B cell (primary cell): ENCODE data around the gene PEX6. TPM values are rescaled to one million over a fixed set of nuclear protein-coding genes. Genes with fewer than 3 reads are reported as not detected.

Source experiments
- ATAC-seq: fragments of 200-7000 bp; cut with Tn5 transposase; one replicate; pipeline ENCODE4 v1.10.0; 2021; ENCODE audit warnings: low read depth, mild to moderate bottlenecking, moderate number of reproducible peaks, moderate library complexity
- CTCF ChIA-PET: fragments of 350-600 bp; sonication (Branson Sonifier 250); formaldehyde crosslinking; loops from one replicate; lab custom pipeline; 2021; ENCODE audit warnings: antibody characterized with exemption, inconsistent platforms; lab: Charles Lee
- POLR2A ChIA-PET: fragments of 350-600 bp; sonication (Branson Sonifier 250); formaldehyde crosslinking; loops from one replicate; lab custom pipeline; 2021; ENCODE audit warnings: antibody characterized with exemption; lab: Charles Lee
- DNase-seq: peaks from one replicate; pipeline ENCODE4 v3.0.0; 2013
- H2AFZ ChIP-seq: 2 replicates; pipeline ENCODE4 v1.6.1; 2012; ENCODE audit warnings: mild to moderate bottlenecking, low read depth, low read length; ENCODE audit not compliant: insufficient read depth, poor library complexity, severe bottlenecking
- H3K27ac ChIP-seq, 2 donors: 1 replicate in 1 of 2; 2 replicates in 1 of 2; pipeline ENCODE4 v1.5.1; 2012 to 2013; ENCODE audit warnings: low read length in 2 of 2, mild to moderate bottlenecking in 2 of 2, moderate library complexity in 1 of 2
- H3K27me3 ChIP-seq, 4 experiments: fragments of 200-600 bp in 1 of 4; sonication (generic) in 1 of 4; replicated peaks in 1 of 4; 1 replicate in 2 of 4; 2 replicates in 2 of 4; pipeline versions ENCODE4 v1.6.1 to v1.7.0; 2013 to 2016; ENCODE audit warnings: low read length in 3 of 4, mild to moderate bottlenecking in 2 of 4, mixed read lengths in 1 of 4, moderate library complexity in 1 of 4; ENCODE audit not compliant: insufficient read depth in 4 of 4, control insufficient read depth in 3 of 4; ENCODE audit errors: control extremely low read depth in 1 of 4
- H3K36me3 ChIP-seq, 2 experiments: replicated peaks in 1 of 2; 1 replicate in 1 of 2; 2 replicates in 1 of 2; pipeline versions ENCODE4 v1.6.1 to v1.7.1; 2013; ENCODE audit warnings: low read length in 1 of 2; ENCODE audit not compliant: insufficient read depth in 2 of 2, control insufficient read depth in 1 of 2; ENCODE audit errors: control extremely low read depth in 1 of 2, extremely low read depth in 1 of 2
- H3K4me1 ChIP-seq, 2 donors: fragments of 200-600 bp in 1 of 2; sonication (generic) in 1 of 2; 1 replicate in 1 of 2; 2 replicates in 1 of 2; pipeline versions ENCODE4 v1.5.1 to v1.6.1; 2013 to 2017; ENCODE audit warnings: low read length in 2 of 2; ENCODE audit not compliant: control insufficient read depth in 2 of 2, insufficient read depth in 2 of 2
- H3K4me2 ChIP-seq: replicated peaks from 2 replicates; pipeline ENCODE3; 2012; ENCODE audit warnings: mild to moderate bottlenecking, low read depth, low read length; ENCODE audit not compliant: poor library complexity, severe bottlenecking
- H3K4me3 ChIP-seq, 5 experiments: fragments of 200-600 bp in 1 of 5; sonication (generic) in 1 of 5; 1 replicate in 3 of 5; 2 replicates in 2 of 5; pipeline versions ENCODE4 v1.5.1 to v1.7.0; 2011 to 2016; ENCODE audit warnings: low read length in 4 of 5, mild to moderate bottlenecking in 4 of 5, low read depth in 2 of 5, control low read depth in 1 of 5, moderate library complexity in 1 of 5; ENCODE audit not compliant: insufficient read depth in 1 of 5; ENCODE audit errors: control extremely low read depth in 1 of 5, extremely low read depth in 1 of 5
- H3K79me2 ChIP-seq: fragments of 200-600 bp; sonication (generic); one replicate; pipeline ENCODE4 v1.6.0; 2016; ENCODE audit warnings: low read length; ENCODE audit not compliant: control insufficient read depth, insufficient read depth
- H3K9ac ChIP-seq: fragments of 200-600 bp; sonication (generic); 2 replicates; pipeline ENCODE4 v1.6.1; 2017; ENCODE audit warnings: mild to moderate bottlenecking, low read length, moderate library complexity
- H3K9me3 ChIP-seq, 3 donors: one replicate each; pipeline versions ENCODE4 v1.6.1 to v1.7.1; 2013; ENCODE audit warnings: low read length in 2 of 3; ENCODE audit not compliant: control insufficient read depth in 2 of 3, insufficient read depth in 1 of 3; ENCODE audit errors: control extremely low read depth in 1 of 3
- H4K20me1 ChIP-seq: 2 replicates; pipeline ENCODE4 v1.6.0; 2012; ENCODE audit warnings: mild to moderate bottlenecking, low read length; ENCODE audit not compliant: insufficient read depth, control insufficient read depth, poor library complexity, severe bottlenecking
- H3K27ac Mint-ChIP-seq: one replicate; pipeline ENCODE4 v1.8.0; 2021; ENCODE audit warnings: mixed read lengths
- H3K27me3 Mint-ChIP-seq: one replicate; pipeline ENCODE4 v1.8.0; 2021; ENCODE audit warnings: mixed read lengths
- H3K4me1 Mint-ChIP-seq: one replicate; pipeline ENCODE4 v1.8.0; 2021; ENCODE audit warnings: mixed read lengths
- H3K4me3 Mint-ChIP-seq: one replicate; pipeline ENCODE4 v1.8.0; 2021; ENCODE audit warnings: mixed read lengths
- H3K9me3 Mint-ChIP-seq: one replicate; pipeline ENCODE4 v1.8.0; 2022; ENCODE audit warnings: mixed read lengths; ENCODE audit not compliant: insufficient read depth
- CTCF ChIP-seq: fragments of 200-600 bp; IDR thresholded peaks from one replicate; pipeline ENCODE4 v1.8.0; 2022; ENCODE audit warnings: antibody characterized with exemption, mild to moderate bottlenecking
- EZH2 ChIP-seq: IDR thresholded peaks from 2 replicates; pipeline ENCODE4 v1.6.1; 2012; ENCODE audit warnings: borderline replicate concordance, low read depth, mild to moderate bottlenecking, moderate library complexity, low read length; ENCODE audit not compliant: insufficient read depth, poor library complexity, severe bottlenecking
- WGBS: methylation state at CpG from one replicate; pipeline ENCODE4 v1.1.5; 2013; ENCODE audit warnings: missing lambda C conversion rate; ENCODE audit not compliant: insufficient coverage; 5-methylcytosine and 5-hydroxymethylcytosine counted together
- intact Hi-C: fragments of 100-400 bp; cut with micrococcal nuclease; formaldehyde crosslinking; loops from one replicate; pipeline ENCODE4 v1.10.0; 2022
- polyA plus RNA-seq: library from polyadenylated mRNA; depleted of rRNA; stranded (reverse); fragments of >200 nt; gene quantifications from 2 replicates; pipeline ENCODE4 v1.2.3, GENCODE V29; 2012
- total RNA-seq, 2 donors: library from RNA; stranded (reverse); fragments of 120-200 nt in 1 of 2; gene quantifications; 1 replicate in 1 of 2; 2 replicates in 1 of 2; pipeline versions ENCODE4 v1.2.3 to v1.2.4, GENCODE V29; 2013 to 2022

The PEX6 gene
- total and polyA plus RNA-seq, 2 donors (not counting 1 experiment from before 2014, with no cell fraction given): 16.0 to 16.6 TPM

- no peak overlapping the region for H3K4me2 ChIP-seq
- H3K27me3 ChIP-seq: no peaks in the 10 kb centered on the region
- Mint-ChIP-seq H3K27me3 (no peaks in the 10 kb centered on the region), H3K4me3 (peak overlapping the region; percentile 46), H3K27ac (no peak overlapping the region), H3K9me3 (no peaks in the 10 kb centered on the region), H3K4me1 (peaks cover 54% of the 10 kb centered on the region)
- H3K27ac ChIP-seq: no peak overlapping the region
- peaks cover 23 to 30% of the 10 kb centered on the region in 2 donors for H3K4me1 ChIP-seq
- no peak overlapping the region for H2AFZ ChIP-seq
- H3K36me3 ChIP-seq: peaks cover 3 to 40% of the 10 kb centered on the region in 2 experiments
- peaks cover 55% of the 10 kb centered on the region for H3K79me2 ChIP-seq
- TF ChIP-seq CTCF (no peak), EZH2 (no peak)
- POLR2A ChIA-PET: interaction anchor here (0.6 kb wide), 1 partner anchor 38 kb away, joined by 3 read pairs; no protein-coding TSS in a partner anchor
- no peak for ATAC-seq
- H3K9ac ChIP-seq: no peak overlapping the region
- intact Hi-C loops: no loop called here
- CTCF ChIA-PET: no interaction called here
- no peaks in the 10 kb centered on the region for H3K9me3 ChIP-seq
- no peak for DNase-seq
- peaks cover 40% of the 10 kb centered on the region for H4K20me1 ChIP-seq
- H3K4me3 ChIP-seq: no peak overlapping the region
- 81% methylated on average over 5 of the region's 7 CpGs for WGBS
Observed at GRCh38 chr6:43016176-43016942, 37.4 kb upstream of the PEX6 start.

GRCh38 chr6:43014434-43014909 lies 35.5 kb upstream of the PEX6 start:
- peak overlapping the region; percentile 61 to 79 (median 70) for H3K4me3 ChIP-seq
- intact Hi-C loops: loop anchor here (1.0 to 5.0 kb wide), 8 partner anchors 30 to 614 kb away; partner anchors contain the start of genes ABCC10, CNPY3, CUL7 and GTPBP2
- H3K36me3 ChIP-seq: peaks cover 2 to 44% of the 10 kb centered on the region in 2 experiments
- peak overlapping the region; percentile 91 for H3K4me3 Mint-ChIP-seq
- POLR2A ChIA-PET: interaction anchor here (0.5 to 2.5 kb wide), 14 partner anchors 10 to 1096 kb away, joined by 3 to 22 read pairs (median 5); partner anchors contain the start of genes CNPY3, CUL7, KLC4 and MRPL2
- peaks cover 40% of the 10 kb centered on the region for H4K20me1 ChIP-seq
- DNase-seq: no peak
- peaks cover 58% of the 10 kb centered on the region for H3K79me2 ChIP-seq
- no peaks in the 10 kb centered on the region for H3K9me3 Mint-ChIP-seq
- peak overlapping the region; percentile 89 for H3K4me2 ChIP-seq
- peak overlapping the region in 1 of 2 donors; percentile 69 for H3K27ac ChIP-seq
- no peak for ATAC-seq
- TF ChIP-seq EZH2 (no peak), CTCF (no peak)
- no peaks in the 10 kb centered on the region for H3K27me3 ChIP-seq
- peaks cover 50% of the 10 kb centered on the region for H3K4me1 Mint-ChIP-seq
- H3K27ac Mint-ChIP-seq: peak overlapping the region; percentile 96
- peak overlapping the region; percentile 91 for H2AFZ ChIP-seq
- H3K27me3 Mint-ChIP-seq: no peaks in the 10 kb centered on the region
- peak overlapping the region; percentile 73 for H3K9ac ChIP-seq
- no peaks in the 10 kb centered on the region for H3K9me3 ChIP-seq
- CTCF ChIA-PET: interaction anchor here (1.0 to 1.9 kb wide), 8 partner anchors 30 to 467 kb away, joined by 3 to 6 read pairs (median 5); partner anchors contain the start of genes CNPY3, CUL7, PPP2R5D and UBR2
- peaks cover 20 to 22% of the 10 kb centered on the region in 2 donors for H3K4me1 ChIP-seq
- 1% methylated on average over 7 of the region's 7 CpGs for WGBS
